Measurements from ENCODE around the gene LRRC7. TPM values are rescaled to one million over a fixed set of nuclear protein-coding genes. Genes with fewer than 3 reads are reported as not detected.

Gene LRRC7
- not detected in 2 replicates for total RNA-seq (2014; rRNA removed; shearing (Covaris generic); ENCODE audit: low replicate concordance)

- DNase-seq (ENCODE audit: low read depth): peak; percentile 28
- in situ Hi-C loops (cut with HindIII; ENCODE audit: low pct_unique_long_range_greater_than_20kb, low sequenced_read_pairs): no loop called here
Measured at GRCh38 chr1:69567652-69568420, at the start of gene LRRC7. Gene LRRC7, plus strand, starts transcription at chr1:69567922. Its CDS starts 718 bp downstream, at chr1:69568640.

- in situ Hi-C loops (cut with HindIII; ENCODE audit: low pct_unique_long_range_greater_than_20kb, low sequenced_read_pairs): no loop called here
- no peak for DNase-seq (ENCODE audit: low read depth)
Measured at GRCh38 chr1:69519006-69519405, 48.7 kb upstream of the LRRC7 start.

- no peak for DNase-seq (ENCODE audit: low read depth)
- in situ Hi-C loops (cut with HindIII; ENCODE audit: low pct_unique_long_range_greater_than_20kb, low sequenced_read_pairs): no loop called here
Measured at GRCh38 chr1:69520326-69520725, 47.4 kb upstream of the LRRC7 start.

- no peak for DNase-seq (ENCODE audit: low read depth)
- in situ Hi-C loops (cut with HindIII; ENCODE audit: low pct_unique_long_range_greater_than_20kb, low sequenced_read_pairs): no loop called here
Measured at GRCh38 chr1:69523032-69523431, 44.7 kb upstream of the LRRC7 start.

- in situ Hi-C loops (cut with HindIII; ENCODE audit: low pct_unique_long_range_greater_than_20kb, low sequenced_read_pairs): no loop called here
- DNase-seq (ENCODE audit: low read depth): no peak
Measured at GRCh38 chr1:69523461-69523860, 44.3 kb upstream of the LRRC7 start.

- in situ Hi-C loops (cut with HindIII; ENCODE audit: low pct_unique_long_range_greater_than_20kb, low sequenced_read_pairs): no loop called here
- no peak for DNase-seq (ENCODE audit: low read depth)
Measured at GRCh38 chr1:69524015-69524414, 43.7 kb upstream of the LRRC7 start.

- in situ Hi-C loops (cut with HindIII; ENCODE audit: low pct_unique_long_range_greater_than_20kb, low sequenced_read_pairs): no loop called here
- no peak for DNase-seq (ENCODE audit: low read depth)
Measured at GRCh38 chr1:69527273-69527672, 40.4 kb upstream of the LRRC7 start.

- in situ Hi-C loops (cut with HindIII; ENCODE audit: low pct_unique_long_range_greater_than_20kb, low sequenced_read_pairs): no loop called here
- no peak for DNase-seq (ENCODE audit: low read depth)
Measured at GRCh38 chr1:69528376-69528775, 39.3 kb upstream of the LRRC7 start.

- no peak for DNase-seq (ENCODE audit: low read depth)
- in situ Hi-C loops (cut with HindIII; ENCODE audit: low pct_unique_long_range_greater_than_20kb, low sequenced_read_pairs): no loop called here
Measured at GRCh38 chr1:69533343-69533742, 34.4 kb upstream of the LRRC7 start.

- in situ Hi-C loops (cut with HindIII; ENCODE audit: low pct_unique_long_range_greater_than_20kb, low sequenced_read_pairs): no loop called here
- DNase-seq (ENCODE audit: low read depth): no peak
Measured at GRCh38 chr1:69534829-69535228, 32.9 kb upstream of the LRRC7 start.

GRCh38 chr1:69535490-69535889 is 32.2 kb upstream of the LRRC7 start:
- in situ Hi-C loops (cut with HindIII; ENCODE audit: low pct_unique_long_range_greater_than_20kb, low sequenced_read_pairs): no loop called here

GRCh38 chr1:69540052-69540451 is 27.7 kb upstream of the LRRC7 start:
- in situ Hi-C loops (cut with HindIII; ENCODE audit: low pct_unique_long_range_greater_than_20kb, low sequenced_read_pairs): no loop called here

More at GRCh38 chr1:69535490-69535889, 32.2 kb upstream of the LRRC7 start:
- DNase-seq (ENCODE audit: low read depth): no peak

GRCh38 chr1:69551476-69552324 is 16.0 kb upstream of the LRRC7 start:
- DNase-seq (ENCODE audit: low read depth): no peak
- in situ Hi-C loops (cut with HindIII; ENCODE audit: low pct_unique_long_range_greater_than_20kb, low sequenced_read_pairs): no loop called here

More at GRCh38 chr1:69540052-69540451, 27.7 kb upstream of the LRRC7 start:
- DNase-seq (ENCODE audit: low read depth): no peak

GRCh38 chr1:69553726-69554125 is 14.0 kb upstream of the LRRC7 start:
- no peak for DNase-seq (ENCODE audit: low read depth)
- in situ Hi-C loops (cut with HindIII; ENCODE audit: low pct_unique_long_range_greater_than_20kb, low sequenced_read_pairs): no loop called here

- DNase-seq (ENCODE audit: low read depth): no peak
- in situ Hi-C loops (cut with HindIII; ENCODE audit: low pct_unique_long_range_greater_than_20kb, low sequenced_read_pairs): no loop called here
Measured at GRCh38 chr1:69568421-69569174, 876 bp downstream of the LRRC7 start.

GRCh38 chr1:69569175-69569541 is 1.4 kb downstream of the LRRC7 start:
- DNase-seq (ENCODE audit: low read depth): no peak
- in situ Hi-C loops (cut with HindIII; ENCODE audit: low pct_unique_long_range_greater_than_20kb, low sequenced_read_pairs): no loop called here

- no peak for DNase-seq (ENCODE audit: low read depth)
Measured at GRCh38 chr1:69569576-69570328, 2.0 kb downstream of the LRRC7 start.

GRCh38 chr1:69570356-69570755 is 2.6 kb downstream of the LRRC7 start:
- DNase-seq (ENCODE audit: low read depth): no peak
- in situ Hi-C loops (cut with HindIII; ENCODE audit: low pct_unique_long_range_greater_than_20kb, low sequenced_read_pairs): no loop called here

More at GRCh38 chr1:69569576-69570328, 2.0 kb downstream of the LRRC7 start:
- in situ Hi-C loops (cut with HindIII; ENCODE audit: low pct_unique_long_range_greater_than_20kb, low sequenced_read_pairs): no loop called here
